ENCODE data around the gene STAMBPL1. TPM values are rescaled to one million over a fixed set of nuclear protein-coding genes. Genes with fewer than 3 reads are reported as not detected.

Gene STAMBPL1
- total and polyA plus RNA-seq, 2 donors (not counting 1 experiment from before 2014, with no cell fraction given): 45.6 to 72.5 TPM

- Histone ChIP-seq H3K4me2 (ENCODE audit: extremely low read depth, insufficient read depth, low read length) (no peak overlapping the region), H3K27me3 (ENCODE audit: control insufficient read depth, insufficient read depth, low read length) (no peaks in the 10 kb centered on the region), H4K20me1 (ENCODE audit: control insufficient read depth, extremely low read depth, insufficient read depth, low read length) (no peaks in the 10 kb centered on the region), H3K9ac (ENCODE audit: insufficient read depth, low read length) (no peak overlapping the region), H3K4me1 (ENCODE audit: control insufficient read depth, extremely low read depth, insufficient read depth, low read length) (peaks cover 19% of the 10 kb centered on the region), H3K9me3 (ENCODE audit: control insufficient read depth, insufficient read depth, low read depth, low read length) (no peaks in the 10 kb centered on the region), H2AFZ (ENCODE audit: low read length) (no peak overlapping the region), H3K79me2 (ENCODE audit: control insufficient read depth, insufficient read depth, low read length) (no peaks in the 10 kb centered on the region), H3K27ac (ENCODE audit: insufficient read depth, low read length) (no peak overlapping the region), H3K4me3 (replicated peaks in 1 of 4; ENCODE audit: control extremely low read depth in 1 of 4, insufficient read depth in 1 of 4, low read depth in 3 of 4, low read length in 4 of 4) (no peak overlapping the region), H3K36me3 (ENCODE audit: control insufficient read depth, insufficient read depth, low read length) (no peaks in the 10 kb centered on the region)
- DNase-seq (ENCODE audit: low read depth in 2 of 2): peak in 1 of 2 donors; percentile 49
- no peak for TF ChIP-seq EZH2 (IDR thresholded peaks at IDR 0.05; ENCODE audit: low read length, missing control alignments)
- TF ChIP-seq, protein P1, sequence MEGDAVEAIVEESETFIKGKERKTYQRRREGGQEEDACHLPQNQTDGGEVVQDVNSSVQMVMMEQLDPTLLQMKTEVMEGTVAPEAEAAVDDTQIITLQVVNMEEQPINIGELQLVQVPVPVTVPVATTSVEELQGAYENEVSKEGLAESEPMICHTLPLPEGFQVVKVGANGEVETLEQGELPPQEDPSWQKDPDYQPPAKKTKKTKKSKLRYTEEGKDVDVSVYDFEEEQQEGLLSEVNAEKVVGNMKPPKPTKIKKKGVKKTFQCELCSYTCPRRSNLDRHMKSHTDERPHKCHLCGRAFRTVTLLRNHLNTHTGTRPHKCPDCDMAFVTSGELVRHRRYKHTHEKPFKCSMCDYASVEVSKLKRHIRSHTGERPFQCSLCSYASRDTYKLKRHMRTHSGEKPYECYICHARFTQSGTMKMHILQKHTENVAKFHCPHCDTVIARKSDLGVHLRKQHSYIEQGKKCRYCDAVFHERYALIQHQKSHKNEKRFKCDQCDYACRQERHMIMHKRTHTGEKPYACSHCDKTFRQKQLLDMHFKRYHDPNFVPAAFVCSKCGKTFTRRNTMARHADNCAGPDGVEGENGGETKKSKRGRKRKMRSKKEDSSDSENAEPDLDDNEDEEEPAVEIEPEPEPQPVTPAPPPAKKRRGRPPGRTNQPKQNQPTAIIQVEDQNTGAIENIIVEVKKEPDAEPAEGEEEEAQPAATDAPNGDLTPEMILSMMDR (conservative IDR thresholded peaks at IDR 0.05 in 1 of 2, IDR thresholded peaks at IDR 0.05 in 1 of 2; ENCODE audit: low read depth in 1 of 2, low read length in 2 of 2): no peak
These were observed 42.0 kb downstream of the STAMBPL1 start for GRCh38 chr10:88922041-88922440.

DNA sequence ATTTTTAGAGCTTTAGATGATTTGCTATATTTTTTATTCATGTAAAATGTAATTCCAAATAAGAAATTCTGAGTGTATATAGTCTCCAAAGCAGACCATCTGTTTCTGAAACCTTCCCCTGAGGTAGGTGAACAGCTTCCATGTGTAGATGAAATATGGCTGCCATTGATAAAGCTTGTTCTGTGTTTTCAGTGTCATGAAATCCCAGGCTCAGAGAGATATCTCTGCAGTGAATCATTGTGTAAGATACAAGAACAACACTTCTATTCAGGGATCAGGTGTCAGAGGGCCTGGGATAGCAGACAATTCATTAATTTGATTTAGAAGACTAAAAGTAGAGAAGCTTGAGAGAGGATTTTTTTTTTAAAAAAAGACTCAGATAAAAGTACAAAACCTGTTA lies 43.5 kb downstream of the STAMBPL1 start:
- H3K27ac ChIP-seq (ENCODE audit: insufficient read depth, low read length): no peak overlapping the region
- H3K36me3 ChIP-seq (ENCODE audit: control insufficient read depth, insufficient read depth, low read length): peaks cover 2% of the 10 kb centered on the region
- no peak overlapping the region for H3K4me2 ChIP-seq (ENCODE audit: extremely low read depth, insufficient read depth, low read length)
- H2AFZ ChIP-seq (ENCODE audit: low read length): no peak overlapping the region
- peak in 1 of 2 donors; percentile 67 for DNase-seq (ENCODE audit: low read depth in 2 of 2)
- H3K9me3 ChIP-seq (ENCODE audit: control insufficient read depth, insufficient read depth, low read depth, low read length): no peaks in the 10 kb centered on the region
- no peaks in the 10 kb centered on the region for H4K20me1 ChIP-seq (ENCODE audit: control insufficient read depth, extremely low read depth, insufficient read depth, low read length)
- TF ChIP-seq EZH2 (IDR thresholded peaks at IDR 0.05; ENCODE audit: low read length, missing control alignments): no peak
- TF ChIP-seq, protein P1 (conservative IDR thresholded peaks at IDR 0.05 in 1 of 2, IDR thresholded peaks at IDR 0.05 in 1 of 2; ENCODE audit: low read depth in 1 of 2, low read length in 2 of 2): no peak
- H3K9ac ChIP-seq (ENCODE audit: insufficient read depth, low read length): no peak overlapping the region
- H3K4me3 ChIP-seq (replicated peaks in 1 of 4; ENCODE audit: control extremely low read depth in 1 of 4, insufficient read depth in 1 of 4, low read depth in 3 of 4, low read length in 4 of 4): no peak overlapping the region
- no peaks in the 10 kb centered on the region for H3K27me3 ChIP-seq (ENCODE audit: control insufficient read depth, insufficient read depth, low read length)
- no peaks in the 10 kb centered on the region for H3K79me2 ChIP-seq (ENCODE audit: control insufficient read depth, insufficient read depth, low read length)
- H3K4me1 ChIP-seq (ENCODE audit: control insufficient read depth, extremely low read depth, insufficient read depth, low read length): peaks cover 25% of the 10 kb centered on the region

DNA sequence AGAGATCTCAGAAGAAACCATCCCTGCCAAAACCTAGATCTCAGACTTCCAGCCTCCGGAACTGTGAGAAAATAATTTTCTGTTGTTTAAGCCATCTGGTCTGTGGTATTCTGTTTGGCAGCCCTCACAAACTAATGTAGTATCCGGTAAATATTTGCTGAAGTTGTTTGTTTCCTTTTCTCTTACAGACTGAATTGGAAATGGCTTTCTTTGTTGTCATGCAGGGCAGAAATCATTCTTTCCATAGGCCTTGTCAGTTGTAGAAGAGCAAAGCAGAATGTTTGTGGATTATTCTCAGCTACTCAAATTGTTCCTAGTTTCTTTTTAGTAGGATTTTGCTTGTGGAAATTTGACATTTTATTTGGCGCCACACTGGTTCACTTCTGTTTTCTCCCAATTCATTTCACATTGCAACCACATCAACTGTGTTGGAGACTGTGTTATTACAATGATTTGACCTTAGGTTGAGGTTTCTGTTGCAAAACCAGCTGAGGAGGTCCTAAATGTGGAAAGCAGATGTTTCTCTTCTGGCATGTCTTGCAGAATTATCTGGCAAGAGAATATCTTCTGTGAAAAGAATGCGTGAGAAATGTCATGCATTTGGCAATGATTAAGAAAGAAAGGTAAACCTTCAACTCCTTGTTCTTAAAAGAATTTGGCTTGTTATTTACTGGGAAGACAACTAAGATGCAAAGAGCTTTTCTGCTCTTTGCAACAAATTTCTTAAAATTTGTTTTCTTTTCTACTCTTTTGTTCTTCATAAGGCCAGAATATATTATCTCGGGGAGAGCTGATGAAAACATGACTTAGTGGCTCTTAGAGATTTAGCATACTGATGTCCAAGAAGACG lies 46.7 kb downstream of the STAMBPL1 start:
- Histone ChIP-seq H3K9ac (ENCODE audit: insufficient read depth, low read length) (no peak overlapping the region), H3K27ac (ENCODE audit: insufficient read depth, low read length) (peak overlapping the region; percentile 68), H3K36me3 (ENCODE audit: control insufficient read depth, insufficient read depth, low read length) (peaks cover 2% of the 10 kb centered on the region), H4K20me1 (ENCODE audit: control insufficient read depth, extremely low read depth, insufficient read depth, low read length) (no peaks in the 10 kb centered on the region), H3K9me3 (ENCODE audit: control insufficient read depth, insufficient read depth, low read depth, low read length) (no peaks in the 10 kb centered on the region), H2AFZ (ENCODE audit: low read length) (no peak overlapping the region), H3K4me3 (replicated peaks in 1 of 4; ENCODE audit: control extremely low read depth in 1 of 4, insufficient read depth in 1 of 4, low read depth in 3 of 4, low read length in 4 of 4) (peak overlapping the region in 2 of 4 experiments; percentile 18 to 24), H3K4me1 (ENCODE audit: control insufficient read depth, extremely low read depth, insufficient read depth, low read length) (peaks cover 19% of the 10 kb centered on the region), H3K4me2 (ENCODE audit: extremely low read depth, insufficient read depth, low read length) (peak overlapping the region; percentile 49), H3K79me2 (ENCODE audit: control insufficient read depth, insufficient read depth, low read length) (no peaks in the 10 kb centered on the region), H3K27me3 (ENCODE audit: control insufficient read depth, insufficient read depth, low read length) (no peaks in the 10 kb centered on the region)
- TF ChIP-seq, protein P1 (conservative IDR thresholded peaks at IDR 0.05 in 1 of 2, IDR thresholded peaks at IDR 0.05 in 1 of 2; ENCODE audit: low read depth in 1 of 2, low read length in 2 of 2): no peak
- TF ChIP-seq EZH2 (IDR thresholded peaks at IDR 0.05; ENCODE audit: low read length, missing control alignments): no peak
- peak; percentile 87 to 97 for DNase-seq (ENCODE audit: low read depth in 2 of 2)
